GM19193 (cell line): ENCODE results near the gene CCL3.

ENCODE experiments used
- POLR2A ChIP-seq: IDR thresholded peaks from 4 replicates; pipeline ENCODE4 v1.6.1; 2011; ENCODE audit not compliant: insufficient read depth, insufficient read length; ENCODE audit errors: extremely low read depth

The CCL3 gene

DNA sequence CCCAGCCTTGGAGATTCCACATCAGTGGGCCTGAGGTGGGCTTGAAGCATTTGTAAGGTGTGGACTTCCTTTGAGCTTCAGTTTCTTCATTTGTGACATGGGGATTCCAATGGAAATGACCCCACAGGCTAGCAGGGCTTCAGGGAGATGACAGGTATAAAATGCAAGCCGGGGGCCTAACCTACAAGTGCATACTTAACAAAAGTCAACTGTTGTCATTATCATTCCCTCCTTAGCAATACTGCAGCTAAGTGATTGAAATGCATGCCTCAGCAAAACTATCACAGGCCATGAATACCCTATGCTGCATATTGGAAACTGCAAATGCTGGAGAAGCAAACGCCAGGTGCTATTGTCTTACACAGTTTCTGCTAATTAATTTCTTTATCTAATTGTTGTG lies 33.5 kb upstream of the CCL3 start:
- TF ChIP-seq POLR2A = no peak

DNA sequence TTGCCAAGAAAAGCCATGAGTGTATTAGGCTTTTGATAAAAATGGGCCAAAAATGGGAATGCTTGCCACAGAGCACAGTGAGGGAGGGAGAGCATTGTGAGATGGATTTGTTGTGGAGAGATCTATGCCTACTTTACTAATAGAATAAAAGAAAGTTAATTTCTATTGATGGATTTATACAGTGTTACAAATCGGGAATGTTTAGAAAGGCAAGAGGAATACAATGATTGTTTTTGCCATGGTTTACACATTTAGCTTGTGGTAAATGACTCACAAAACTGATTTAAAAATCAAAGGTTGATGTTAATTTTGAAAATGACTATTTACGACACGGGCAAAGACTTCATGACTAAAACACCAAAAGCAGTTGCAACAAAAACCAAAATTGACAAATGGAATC lies 30.3 kb upstream of the CCL3 start:
- TF ChIP-seq POLR2A = no peak

DNA sequence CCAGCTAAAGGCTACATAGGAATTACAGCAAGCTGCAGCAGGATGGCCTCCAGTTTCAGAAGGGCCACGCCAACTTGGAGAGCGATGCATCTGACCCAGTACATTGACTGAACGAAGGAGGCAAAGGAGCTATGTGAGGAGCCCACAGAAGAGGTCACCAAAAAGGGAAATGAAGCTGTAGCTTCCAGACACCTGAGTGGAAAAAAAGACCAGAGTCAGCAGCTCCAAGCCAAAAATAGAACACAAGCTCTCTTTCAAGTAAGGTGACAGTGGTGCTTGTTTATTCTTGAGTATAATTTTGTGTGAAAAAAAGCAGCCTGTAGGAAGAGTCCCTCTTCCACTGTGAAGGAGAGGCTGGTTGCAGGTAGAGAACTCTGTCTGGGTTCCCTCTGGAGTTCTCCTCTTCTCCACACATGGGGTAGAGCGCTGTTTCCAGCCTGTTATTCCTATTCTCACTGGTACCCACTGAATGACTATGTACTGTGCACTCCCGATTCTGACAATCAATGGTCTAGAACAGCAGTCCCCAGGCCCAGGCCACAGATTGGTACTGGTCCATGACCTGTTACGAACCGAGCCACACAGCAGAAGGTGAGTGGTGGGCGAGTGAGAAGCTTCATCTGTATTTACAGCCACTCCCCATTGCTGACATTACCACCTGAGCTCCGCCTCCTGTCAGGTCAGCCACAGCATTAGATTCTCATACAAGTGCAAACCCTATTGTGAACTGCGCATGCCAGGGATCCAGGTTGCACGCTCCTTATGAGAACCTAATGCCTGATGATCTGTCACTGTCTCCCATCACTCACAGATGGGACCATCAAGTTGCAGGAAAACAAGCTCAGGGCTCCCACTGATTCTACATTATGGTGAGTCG lies 28.8 kb upstream of the CCL3 start:
- no peak for TF ChIP-seq POLR2A

DNA sequence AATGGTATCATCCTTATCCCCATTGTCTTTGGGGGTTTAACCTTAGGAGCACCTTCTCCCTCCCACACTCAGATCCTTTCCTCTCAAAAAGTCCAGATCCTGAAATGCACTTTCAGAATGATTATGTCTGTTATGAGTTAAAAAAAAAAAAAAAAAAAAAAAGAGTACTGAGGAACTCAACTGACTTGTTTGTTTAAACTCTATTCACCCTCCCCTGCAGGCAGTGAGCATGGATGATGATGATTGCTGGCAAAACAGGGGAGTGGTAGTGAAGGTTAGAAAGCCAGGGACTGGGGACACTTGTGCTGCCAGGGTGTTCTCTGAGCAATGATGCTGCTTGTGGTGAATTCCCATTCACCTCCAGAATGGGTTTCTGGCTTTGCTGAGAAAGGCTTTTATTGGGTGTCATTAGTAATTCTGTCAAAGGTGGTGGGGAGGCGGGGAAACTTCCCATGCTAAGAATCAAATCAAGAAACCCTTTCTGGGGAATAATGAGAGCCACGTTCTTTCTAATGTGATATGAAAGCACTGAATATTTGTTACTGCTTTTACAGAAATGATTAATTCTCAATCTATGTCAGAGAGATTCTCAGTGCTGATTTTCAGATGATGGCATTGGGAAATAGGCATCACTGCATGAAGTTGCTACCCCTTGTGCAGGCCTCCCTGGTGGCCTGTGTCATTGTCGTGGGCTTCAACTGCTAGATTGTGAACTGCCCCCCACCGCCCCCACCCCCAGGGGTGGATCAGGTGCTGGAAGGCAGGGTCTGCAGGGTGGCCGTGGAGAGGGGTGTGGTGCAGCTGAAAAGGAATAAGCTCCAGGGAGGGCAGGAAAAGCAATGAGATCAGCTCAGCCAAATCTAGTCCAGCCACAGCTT lies 27.8 kb upstream of the CCL3 start:
- no peak for TF ChIP-seq POLR2A

DNA sequence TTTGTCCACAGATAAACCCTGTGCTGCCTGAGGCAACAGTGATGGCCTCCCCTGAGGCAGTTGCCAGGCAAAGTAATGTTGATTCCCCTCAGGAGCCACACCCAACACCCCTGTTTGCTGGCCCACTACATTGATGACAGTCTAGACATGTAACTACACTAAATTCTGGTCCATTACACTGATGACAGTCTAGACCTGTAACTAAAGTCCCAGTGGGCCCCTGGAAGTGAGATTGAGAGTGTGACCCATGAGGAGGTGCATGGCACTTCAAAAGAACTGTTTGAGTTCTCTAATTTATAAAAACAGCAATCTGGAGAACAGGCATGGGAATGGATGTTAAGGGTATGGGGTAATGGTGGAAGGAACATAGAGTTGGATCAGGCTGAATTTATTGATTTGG lies 22.6 kb upstream of the CCL3 start:
- TF ChIP-seq POLR2A = no peak

DNA sequence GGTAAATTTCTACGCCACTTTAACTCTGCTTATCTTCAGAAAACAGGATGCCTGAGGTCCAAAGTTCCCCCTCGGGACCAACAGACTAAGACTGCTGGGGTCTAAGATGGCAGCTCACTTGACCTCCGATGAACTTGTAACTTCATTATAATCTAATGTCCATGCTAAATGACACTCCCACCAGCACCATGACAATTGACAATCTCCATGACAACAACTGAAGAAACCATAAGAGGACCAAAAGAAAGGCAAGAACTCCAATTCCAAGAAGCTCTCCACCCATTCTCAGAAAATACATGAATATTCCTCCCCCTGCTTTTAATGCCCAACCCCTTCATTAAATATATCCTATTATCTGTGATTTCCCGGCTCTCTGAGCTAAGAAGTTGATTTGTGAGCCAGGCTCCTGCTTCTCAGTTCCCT lies 21.1 kb upstream of the CCL3 start:
- TF ChIP-seq POLR2A = no peak

DNA sequence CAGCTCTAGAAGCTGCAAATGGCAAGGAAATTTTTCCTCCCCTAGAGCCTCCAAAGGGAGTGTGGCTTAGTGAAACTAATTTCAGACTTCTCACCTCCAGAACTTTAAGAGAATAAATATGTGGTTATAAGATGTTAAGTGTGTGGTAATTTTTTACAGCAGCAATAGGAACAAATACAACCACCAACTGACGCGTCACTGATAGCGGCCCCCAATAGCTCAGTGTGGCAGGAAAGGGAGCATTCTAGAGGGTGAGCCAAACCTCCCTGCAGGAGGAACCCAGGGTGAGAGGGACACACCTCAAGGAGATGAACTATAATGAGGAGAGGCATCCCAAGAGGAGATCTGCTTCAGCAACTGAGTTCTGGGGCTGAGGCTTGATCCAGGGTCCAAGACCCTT lies 17.7 kb upstream of the CCL3 start:
- TF ChIP-seq POLR2A = no peak

DNA sequence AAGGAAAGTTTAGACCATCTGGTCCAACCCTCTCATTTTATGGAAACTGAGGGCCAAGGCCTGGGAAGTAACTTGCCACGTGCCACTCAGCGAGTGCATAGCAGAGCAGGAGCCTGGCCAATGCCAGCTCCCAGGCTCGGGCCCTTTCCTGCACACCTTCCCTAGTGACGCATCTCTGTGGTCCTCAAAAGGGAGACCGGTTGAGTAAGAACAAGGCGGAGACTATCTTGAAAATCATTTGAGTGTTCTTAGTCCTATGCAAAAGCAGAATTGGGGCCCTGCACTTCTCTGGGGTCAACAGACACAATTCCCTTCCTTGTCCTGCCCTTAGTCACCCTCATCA lies 16.5 kb upstream of the CCL3 start:
- peak; percentile 19 for TF ChIP-seq POLR2A

DNA sequence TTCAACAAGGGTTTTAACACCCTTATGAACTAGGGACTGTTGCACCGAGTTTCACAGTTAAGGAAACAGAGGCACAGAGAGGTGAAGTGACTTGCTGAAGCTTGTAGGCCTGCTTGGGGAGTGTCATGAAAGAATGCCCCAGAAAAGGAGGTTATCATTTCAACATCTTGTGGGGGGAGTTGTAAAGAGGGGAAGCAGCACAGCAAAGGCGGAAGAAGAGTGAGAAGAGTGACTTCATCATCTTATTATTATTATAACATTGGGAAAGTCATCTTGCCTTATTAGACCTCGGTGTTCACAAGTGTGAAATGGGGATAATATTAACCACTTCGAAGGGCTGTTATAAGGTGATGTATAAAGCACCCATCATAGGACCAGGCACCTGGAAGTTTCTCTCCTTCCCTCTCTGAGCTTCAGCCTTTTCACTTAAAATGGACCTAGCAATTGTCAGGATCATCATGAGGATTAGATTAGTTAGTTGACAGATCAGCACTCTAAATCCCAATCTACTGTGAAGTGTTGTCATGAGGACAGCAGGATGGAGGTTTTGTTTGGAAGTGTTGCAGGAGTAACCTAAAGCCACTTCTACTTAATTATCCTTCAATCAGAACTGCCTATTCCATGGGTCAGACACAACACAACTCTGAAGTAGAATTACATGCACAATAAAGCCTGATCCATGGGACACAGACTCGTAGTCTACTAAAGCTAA lies 16.0 kb upstream of the CCL3 start:
- TF ChIP-seq POLR2A = no peak

DNA sequence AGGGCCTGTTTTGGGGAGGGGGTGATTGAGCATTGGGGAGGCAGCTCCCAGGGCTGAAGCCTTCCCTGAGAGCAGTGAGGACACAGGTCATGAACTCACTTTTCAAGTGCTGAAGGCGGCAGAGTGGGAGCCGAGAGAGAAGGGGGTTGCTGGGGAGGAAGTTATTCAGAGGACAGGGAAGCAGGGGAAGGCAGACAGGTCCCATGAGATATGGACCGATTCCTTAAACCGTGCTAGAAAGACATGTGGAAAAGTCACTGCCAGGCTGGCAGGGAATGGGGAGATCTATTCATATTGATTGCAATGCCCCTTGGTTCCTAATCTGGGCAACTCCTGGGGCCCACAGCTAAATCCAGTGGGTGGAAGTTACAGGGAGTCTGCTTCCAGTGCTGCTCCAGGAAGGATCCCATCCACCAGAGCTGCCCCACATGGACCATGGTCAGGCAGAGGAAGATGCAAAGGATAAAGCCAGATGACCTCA lies 14.8 kb upstream of the CCL3 start:
- TF ChIP-seq POLR2A = no peak

DNA sequence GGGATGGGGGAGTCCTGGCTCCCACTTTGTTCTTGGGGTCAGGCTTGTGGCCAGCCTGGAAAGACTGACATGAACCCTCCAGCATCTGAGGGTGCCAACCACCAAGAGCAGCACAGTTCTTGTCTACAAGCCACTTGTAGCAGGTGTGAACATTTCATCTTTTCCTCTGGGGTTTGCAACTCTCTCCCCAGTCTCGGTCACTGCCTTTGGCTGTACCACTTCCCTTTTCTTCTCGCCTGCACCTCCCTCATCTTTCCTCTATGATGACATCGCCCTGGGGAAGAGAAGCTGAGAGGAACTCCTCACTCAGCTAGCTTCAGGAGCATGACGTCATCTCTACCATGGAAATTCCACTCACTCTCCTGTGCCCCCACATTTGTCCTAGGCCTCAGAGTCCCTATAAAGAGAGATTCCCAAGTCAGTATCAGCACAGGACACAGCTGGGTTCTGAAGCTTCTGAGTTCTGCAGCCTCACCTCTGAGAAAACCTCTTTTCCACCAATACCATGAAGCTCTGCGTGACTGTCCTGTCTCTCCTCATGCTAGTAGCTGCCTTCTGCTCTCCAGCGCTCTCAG lies 13.5 kb upstream of the CCL3 start, which contains the start of gene CCL4:
Gene CCL4, plus strand, starts transcription at position 427 of the 575 bp plus-strand sequence. Its CDS starts 79 bp downstream, at position 506.
- peak; percentile 11 for TF ChIP-seq POLR2A

DNA sequence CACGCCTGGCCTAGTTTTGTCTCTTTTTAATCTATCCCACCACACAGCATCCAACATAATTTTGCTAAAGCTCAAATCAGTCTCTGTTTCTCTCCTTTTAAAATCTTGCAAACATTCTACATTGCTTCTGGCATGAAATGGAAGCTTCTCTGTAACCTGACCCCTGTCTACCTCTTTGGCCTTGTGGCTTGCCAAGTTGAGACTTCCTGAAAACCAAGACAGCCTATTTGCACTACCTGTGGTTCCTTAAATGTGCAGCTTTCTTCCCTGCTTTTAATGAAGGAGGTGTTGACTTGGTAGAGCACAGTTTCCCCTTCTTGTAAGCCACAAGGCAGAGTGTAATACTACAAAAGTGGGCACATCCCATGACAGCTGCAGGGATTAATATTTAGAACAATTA lies 6.0 kb upstream of the CCL3 start:
- TF ChIP-seq POLR2A = no peak

DNA sequence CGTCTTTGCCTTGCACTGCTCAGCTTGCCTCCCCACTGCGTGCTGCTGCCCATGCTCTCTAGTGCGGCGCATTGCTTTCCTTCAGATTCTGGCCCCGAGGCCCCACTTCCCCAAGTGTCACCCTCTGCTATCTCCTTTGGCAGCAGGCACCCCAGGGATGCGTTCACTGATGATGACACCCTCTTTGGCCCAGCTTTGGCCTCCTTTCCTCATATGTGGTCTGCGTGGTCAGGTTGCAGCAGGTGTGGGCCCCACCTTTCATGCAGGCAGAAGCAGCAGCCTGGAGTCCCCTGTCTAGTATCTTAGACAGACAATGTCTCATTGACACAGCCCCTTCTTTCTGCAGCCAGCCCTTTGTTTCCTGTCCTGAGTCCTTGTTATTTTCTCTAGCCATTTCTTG lies 4.8 kb upstream of the CCL3 start:
- no peak for TF ChIP-seq POLR2A

DNA sequence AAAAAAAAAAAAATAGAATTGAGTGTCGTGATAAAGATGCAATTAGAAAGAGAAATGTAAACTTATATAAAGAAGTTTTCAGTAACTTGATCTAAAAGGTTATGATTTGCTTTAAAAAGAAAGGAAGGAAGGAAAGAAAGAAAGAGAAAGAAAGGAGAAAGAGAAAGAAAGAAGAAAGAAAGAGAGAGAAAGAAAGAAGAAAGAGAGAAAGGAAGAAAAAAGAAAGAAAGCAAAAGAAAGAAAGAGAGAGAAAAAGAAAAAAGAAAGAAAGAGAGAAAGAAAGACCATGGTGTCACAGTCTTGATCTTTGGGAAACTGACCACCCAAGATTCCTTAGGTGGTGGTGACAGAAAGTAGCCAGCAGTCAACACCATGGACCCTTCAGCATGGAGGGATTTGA lies 4.3 kb upstream of the CCL3 start:
- no peak for TF ChIP-seq POLR2A

DNA sequence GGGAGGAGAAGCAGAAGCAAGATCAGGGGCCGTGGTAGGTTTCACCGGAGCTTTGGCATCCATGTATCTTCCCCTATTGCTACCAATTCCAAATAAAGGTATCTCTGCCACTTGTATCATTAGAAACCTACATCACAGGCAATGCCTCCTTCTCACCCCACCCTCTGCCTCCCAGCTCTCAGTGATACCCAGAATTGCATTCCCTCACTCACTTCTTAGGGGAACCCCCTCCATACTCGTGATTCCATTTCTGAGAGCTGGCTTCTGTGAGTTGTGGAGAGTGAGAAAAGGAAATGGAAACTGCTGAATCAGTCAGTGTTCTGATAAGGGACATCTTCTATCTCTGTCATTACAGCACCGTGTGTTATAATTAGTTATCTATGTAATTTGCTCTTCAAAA lies 2.3 kb upstream of the CCL3 start:
- no peak for TF ChIP-seq POLR2A

DNA sequence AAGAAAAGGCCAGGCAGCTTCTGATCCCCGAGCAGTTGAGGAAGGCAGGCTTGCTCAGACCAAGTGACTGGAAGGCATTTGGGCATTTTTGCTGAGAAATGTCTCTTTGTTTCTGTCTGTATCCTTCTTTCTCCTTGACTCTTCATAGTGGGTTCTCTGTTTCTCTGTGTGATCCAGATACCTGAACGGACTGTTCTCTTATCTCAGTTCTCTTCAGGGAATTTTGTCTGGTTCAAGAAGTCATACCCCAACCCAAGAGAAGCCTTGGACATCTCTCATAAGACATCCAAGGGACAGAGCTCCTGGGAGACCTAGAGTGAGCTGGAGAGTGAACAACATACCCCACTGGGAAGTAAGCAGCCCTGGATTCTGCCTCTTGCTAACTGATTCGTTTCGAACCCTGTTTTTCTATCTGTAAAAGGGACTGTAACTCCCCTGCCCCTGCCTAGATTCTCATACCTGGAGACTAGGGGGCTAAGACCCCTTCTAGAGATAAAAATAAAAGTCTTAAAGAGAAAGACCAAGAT lies 541 bp downstream of the CCL3 start:
- no peak for TF ChIP-seq POLR2A
